ENCODE results near the gene GRPEL1.

The GRPEL1 gene

GRCh38 chr4:7023486-7023885 lies 44.4 kb downstream of the GRPEL1 start:
- DNase-seq (ENCODE audit: low spot score) = no peak

- DNase-seq (ENCODE audit: low spot score) = no peak
Observed at GRCh38 chr4:7021930-7022664, 45.8 kb downstream of the GRPEL1 start.

GRCh38 chr4:7021355-7021754 lies 46.5 kb downstream of the GRPEL1 start:
- DNase-seq (ENCODE audit: low spot score) = no peak

- DNase-seq (ENCODE audit: low spot score) = no peak
Observed at GRCh38 chr4:7020856-7021255, 47.0 kb downstream of the GRPEL1 start.

GRCh38 chr4:7020290-7020689 lies 47.6 kb downstream of the GRPEL1 start:
- no peak for DNase-seq (ENCODE audit: low spot score)

GRCh38 chr4:7019367-7019766 lies 48.5 kb downstream of the GRPEL1 start:
- no peak for DNase-seq (ENCODE audit: low spot score)

GRCh38 chr4:7018281-7018680 lies 49.6 kb downstream of the GRPEL1 start:
- DNase-seq (ENCODE audit: low spot score) = no peak

GRCh38 chr4:7017446-7018048 lies 50.3 kb downstream of the GRPEL1 start:
- DNase-seq (ENCODE audit: low spot score) = no peak

- DNase-seq (ENCODE audit: low spot score) = no peak
Observed at GRCh38 chr4:7016512-7016911, 51.4 kb downstream of the GRPEL1 start.

- no peak for DNase-seq (ENCODE audit: low spot score)
Observed at GRCh38 chr4:7016086-7016485, 51.8 kb downstream of the GRPEL1 start.

- no peak for DNase-seq (ENCODE audit: low spot score)
Observed at GRCh38 chr4:7015383-7016035, 52.4 kb downstream of the GRPEL1 start.

GRCh38 chr4:7014815-7015214 lies 53.0 kb downstream of the GRPEL1 start:
- DNase-seq (ENCODE audit: low spot score) = no peak

- no peak for DNase-seq (ENCODE audit: low spot score)
Observed at GRCh38 chr4:7013175-7013574, 54.7 kb downstream of the GRPEL1 start.

- no peak for DNase-seq (ENCODE audit: low spot score)
Observed at GRCh38 chr4:7009564-7009963, 58.3 kb downstream of the GRPEL1 start.

All from HuH-7 (cell line).